Right lobe of liver (tissue), 6 donors: Measurements from ENCODE around the gene HAL. TPM values are rescaled to one million over a fixed set of nuclear protein-coding genes. Genes with fewer than 3 reads are reported as not detected.

Source experiments
- ATAC-seq, 4 donors: fragments of 200-7000 bp; cut with Tn5 transposase; one replicate each; pipeline ENCODE4 v1.9.1; 2020; ENCODE audit warnings: mild to moderate bottlenecking in 4 of 4, moderate library complexity in 4 of 4
- DNase-seq, 3 donors: peaks; one replicate each; pipeline ENCODE4 v3.0.0-alpha.2; 2020
- H3K27ac ChIP-seq, 3 donors: fragments of 200-600 bp; one replicate each; pipeline ENCODE4 v1.8.0; 2022
- H3K27me3 ChIP-seq, 2 donors: fragments of 200-600 bp; one replicate each; pipeline ENCODE4 v1.8.0; 2022
- H3K36me3 ChIP-seq, 4 donors: fragments of 200-600 bp; sonication (generic) in 1 of 4; one replicate each; pipeline versions ENCODE4 v1.5.1 to v1.8.0; 2017 to 2022; ENCODE audit warnings: control low read depth in 1 of 4
- H3K4me1 ChIP-seq, 4 donors: fragments of 200-600 bp; sonication (generic) in 1 of 4; one replicate each; pipeline versions ENCODE4 v1.5.1 to v1.8.0; 2017 to 2022; ENCODE audit warnings: control low read depth in 1 of 4
- H3K4me3 ChIP-seq, 3 donors: fragments of 200-600 bp; one replicate each; pipeline ENCODE4 v1.8.0; 2022
- H3K9me3 ChIP-seq, 4 donors: fragments of 200-600 bp; sonication (generic) in 1 of 4; one replicate each; pipeline versions ENCODE4 v1.5.1 to v1.8.0; 2017 to 2022; ENCODE audit warnings: control low read depth in 1 of 4
- CTCF ChIP-seq, 4 donors: fragments of 200-600 bp in 3 of 4; fragments of 450-650 bp in 1 of 4; IDR thresholded peaks; one replicate each; pipeline versions ENCODE4 v1.5.1 to v1.8.0; 2016 to 2022; ENCODE audit warnings: antibody characterized with exemption in 4 of 4, mild to moderate bottlenecking in 2 of 4
- POLR2A ChIP-seq: fragments of 450-650 bp; IDR thresholded peaks from one replicate; pipeline ENCODE4 v1.6.1; 2017; ENCODE audit warnings: antibody characterized with exemption, mild to moderate bottlenecking
- WGBS: methylation state at CpG from one replicate; pipeline ENCODE4 v1.1.6; 2018; ENCODE audit warnings: low coverage, low lambda C conversion rate; ENCODE audit not compliant: insufficient coverage; ENCODE audit errors: missing lambda C conversion rate; 5-methylcytosine and 5-hydroxymethylcytosine counted together
- intact Hi-C, 2 donors: fragments of 100-400 bp; cut with DNase I; formaldehyde crosslinking; loops; one replicate each; pipeline versions ENCODE4 v1.11.2 to v1.14.1; 2022
- total RNA-seq, 6 experiments: library from RNA; depleted of rRNA in 2 of 6; stranded (reverse); fragments of >200 nt in 2 of 6; fragmentation: NEBNext Ultra II Directional in 3 of 6; extraction: Animal tissue kit (Norgen Biotek cat#: 25700) in 3 of 6; gene quantifications; one replicate each; pipeline versions ENCODE4 v1.1.0 to v1.2.4, GENCODE V29; 2016 to 2023
- donor health status: DM: no; HTN: yes; CAD: no.
- donor health status: DM: no; HTN: no; CAD: no.
- donor health status: DM: no; HTN: no; CAD: no.
- donor health status: DM: no; HTN: yes; CAD: no.
- donor health status: DM: no; HTN: yes; CAD: no.

Gene HAL
- total RNA-seq, 6 experiments from 2014 or later, result 95.8 to 190 (median 174) TPM

GRCh38 chr12:95986635-95987570, 9.2 kb downstream of the HAL start:
- no peak for TF ChIP-seq POLR2A
- no peak for TF ChIP-seq CTCF (IDR thresholded peaks at IDR 0.05)
- ATAC-seq (no peak), DNase-seq (no peak)
- no peak overlapping the region for H3K4me3 ChIP-seq
- 83% methylated on average over 14 of the region's 14 CpGs for WGBS
- intact Hi-C loops, result no loop called here
- H3K27ac ChIP-seq, result peak overlapping the region in 1 of 3 donors; percentile 10
- H3K9me3 ChIP-seq, result no peaks in the 10 kb centered on the region
- peaks cover 0 to 31% (median 0%) of the 10 kb centered on the region in 4 donors for H3K4me1 ChIP-seq
- H3K27me3 ChIP-seq, result no peaks in the 10 kb centered on the region
- H3K36me3 ChIP-seq, result peaks cover 0 to 33% (median 2%) of the 10 kb centered on the region in 4 donors

DNA sequence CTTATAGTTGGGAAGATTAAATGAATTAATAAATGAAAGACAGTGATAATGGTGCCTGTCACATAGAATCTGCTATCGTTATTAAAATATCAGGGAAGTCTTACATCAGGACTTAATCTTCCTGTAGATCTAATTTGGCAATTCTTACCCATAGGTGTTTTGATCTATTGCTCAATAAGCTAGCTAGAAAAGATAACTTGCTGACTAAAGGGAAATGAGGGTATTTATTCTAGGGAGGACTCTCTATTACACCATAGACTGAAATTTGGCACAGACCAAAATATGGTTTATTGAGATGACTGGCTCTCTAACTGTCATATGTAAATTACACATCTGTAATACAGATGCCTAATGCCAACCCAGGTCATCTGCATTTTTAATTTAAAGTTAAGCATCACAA, 11.5 kb downstream of the HAL start:
- no peak overlapping the region for H3K4me3 ChIP-seq
- H3K27ac ChIP-seq, result peak overlapping the region in 2 of 3 donors; percentile 0 to 56
- TF ChIP-seq CTCF (IDR thresholded peaks at IDR 0.05) (no peak), POLR2A (no peak)
- WGBS, result 29% methylated on average over 1 of the region's 1 CpG
- H3K36me3 ChIP-seq, result peaks cover 0 to 29% (median 4%) of the 10 kb centered on the region in 4 donors
- no peaks in the 10 kb centered on the region for H3K9me3 ChIP-seq
- H3K27me3 ChIP-seq, result no peaks in the 10 kb centered on the region
- intact Hi-C loops, result no loop called here
- H3K4me1 ChIP-seq, result peaks cover 0 to 31% (median 0%) of the 10 kb centered on the region in 4 donors
- ATAC-seq, result peak; percentile 27 to 72 (median 46)
- DNase-seq, result no peak

DNA sequence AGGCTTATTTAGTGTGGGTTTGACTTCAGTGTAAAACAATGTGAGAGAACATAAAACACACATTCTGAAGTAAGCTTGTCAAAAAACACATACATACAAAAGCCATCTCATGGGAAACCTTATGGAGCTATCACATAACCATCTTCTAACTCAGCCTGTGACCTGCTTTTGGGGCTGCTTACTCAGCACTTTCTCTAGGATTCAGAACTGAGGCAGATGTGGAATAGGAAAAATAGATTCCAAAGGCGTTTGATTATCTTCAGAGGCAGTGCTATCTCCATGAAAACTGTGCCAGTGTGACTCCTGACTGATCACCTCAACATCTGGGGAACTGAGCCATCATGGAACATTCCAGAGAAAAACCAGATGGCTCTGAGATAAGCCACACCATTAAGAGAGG, 13.5 kb downstream of the HAL start:
- ATAC-seq (no peak), DNase-seq (no peak)
- Histone ChIP-seq H3K4me3 (no peak overlapping the region), H3K27me3 (no peaks in the 10 kb centered on the region), H3K4me1 (peaks cover 0 to 41% (median 0%) of the 10 kb centered on the region in 4 donors), H3K9me3 (no peaks in the 10 kb centered on the region), H3K27ac (peak overlapping the region in 1 of 3 donors; percentile 53), H3K36me3 (peaks cover 0 to 11% (median 4%) of the 10 kb centered on the region in 4 donors)
- WGBS, result 100% methylated on average over 1 of the region's 1 CpG
- intact Hi-C loops, result no loop called here
- TF ChIP-seq POLR2A, result no peak
- TF ChIP-seq CTCF (IDR thresholded peaks at IDR 0.05), result no peak

DNA sequence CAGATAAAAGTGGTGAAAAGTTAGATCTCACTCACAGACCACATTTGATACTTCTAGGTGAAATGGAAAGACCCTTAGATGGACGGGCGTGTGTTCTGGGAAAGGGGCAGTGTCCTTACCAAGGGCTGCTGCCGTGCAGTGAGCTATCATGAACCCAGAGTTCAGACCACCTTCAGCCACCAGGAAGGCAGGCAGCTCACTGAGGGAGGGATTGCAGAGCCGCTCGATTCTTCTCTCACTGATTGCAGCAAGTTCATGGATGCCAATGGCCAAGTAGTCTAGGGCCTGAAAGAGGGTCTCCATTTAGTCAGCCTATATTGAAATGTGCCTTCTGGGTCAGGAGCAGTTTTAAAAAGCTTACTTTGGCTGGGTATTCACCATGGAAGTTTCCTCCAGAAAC, 15.7 kb downstream of the HAL start:
- intact Hi-C loops, result no loop called here
- H3K27me3 ChIP-seq, result no peaks in the 10 kb centered on the region
- H3K4me3 ChIP-seq, result no peak overlapping the region
- 100% methylated on average over 2 of the region's 5 CpGs for WGBS
- peaks cover 0 to 53% (median 4%) of the 10 kb centered on the region in 4 donors for H3K4me1 ChIP-seq
- DNase-seq (no peak), ATAC-seq (no peak)
- no peak overlapping the region for H3K27ac ChIP-seq
- H3K9me3 ChIP-seq, result no peaks in the 10 kb centered on the region
- TF ChIP-seq CTCF (IDR thresholded peaks at IDR 0.05) (no peak), POLR2A (no peak)
- peaks cover 0 to 10% (median 4%) of the 10 kb centered on the region in 4 donors for H3K36me3 ChIP-seq
